HCT116 (cell line): ENCODE data around the gene CDC42BPB. TPM values are rescaled to one million over a fixed set of nuclear protein-coding genes. Genes with fewer than 3 reads are reported as not detected.

ENCODE experiments used
- ATAC-seq: fragments of 200-7000 bp; cut with Tn5 transposase; 2 replicates; pipeline ENCODE4 v1.9.1; 2020; ENCODE audit warnings: mild to moderate bottlenecking, moderate library complexity
- BruUV-seq: library from RNA; stranded (reverse); fragments of 400-500 nt; replicated peaks from 2 replicates; lab custom pipeline; 2021; lab: Mats Ljungman, UMichigan
- CTCF ChIA-PET: fragments of 300-600 bp; sonication (Branson Sonifier 250); formaldehyde crosslinking; loops from one replicate; lab custom pipeline; 2021; ENCODE audit warnings: antibody characterized with exemption; lab: Charles Lee
- POLR2A ChIA-PET: fragments of 300-600, 350-600 bp; sonication (Branson Sonifier 250); formaldehyde crosslinking; loops from one replicate; lab custom pipeline; 2021; ENCODE audit warnings: antibody characterized with exemption; lab: Charles Lee
- RAD21 ChIA-PET, 2 experiments: fragments of 300-600 bp; sonication (Branson Sonifier 250); formaldehyde crosslinking; loops; one replicate each; lab custom pipeline; 2023; ENCODE audit warnings: low total read pairs in 2 of 2; ENCODE audit not compliant: uncharacterized antibody in 2 of 2, unreplicated experiment in 2 of 2, low non-redundant PET in 1 of 2; lab: Charles Lee
- DNase-seq: peaks from one replicate; pipeline ENCODE4 v3.0.0-alpha.2; 2010; ENCODE audit warnings: low read depth, low spot score
- H2AFZ ChIP-seq: fragments of 200-600 bp; shearing (Covaris generic), sonication (generic); 2 replicates; pipeline ENCODE4 v1.6.1; 2017; ENCODE audit warnings: low read depth, mixed run types, mixed read lengths, antibody characterized with exemption, low read length; ENCODE audit not compliant: poor library complexity, severe bottlenecking
- H3K27ac ChIP-seq: 2 replicates; pipeline ENCODE4 v1.5.1; 2012; ENCODE audit warnings: low read depth, low read length
- H3K27me3 ChIP-seq: fragments of 200-600 bp; sonication (generic); 2 replicates; pipeline ENCODE4 v1.6.1; 2016; ENCODE audit warnings: mixed run types, low read length, mixed read lengths; ENCODE audit not compliant: insufficient read depth
- H3K36me3 ChIP-seq, 2 experiments: fragments of 200-500 bp in 1 of 2; fragments of 200-600 bp in 1 of 2; sonication (Bioruptor generic) in 1 of 2; sonication (generic) in 1 of 2; 2 replicates each; pipeline versions ENCODE4 v1.5.1 to v1.6.1; 2014 to 2016; ENCODE audit warnings: low read length in 2 of 2, inconsistent platforms in 1 of 2, mixed read lengths in 1 of 2, mixed run types in 1 of 2; ENCODE audit not compliant: insufficient read depth in 2 of 2, control insufficient read depth in 1 of 2
- H3K4me1 ChIP-seq, 2 experiments: fragments of 200-600 bp in 1 of 2; sonication (generic) in 1 of 2; 2 replicates each; pipeline versions ENCODE4 v1.5.1 to v1.6.1; 2012 to 2017; ENCODE audit warnings: low read length in 2 of 2, inconsistent platforms in 1 of 2, mild to moderate bottlenecking in 1 of 2, mixed read lengths in 1 of 2, mixed run types in 1 of 2, moderate library complexity in 1 of 2; ENCODE audit not compliant: insufficient read depth in 2 of 2, control insufficient read depth in 1 of 2
- H3K4me2 ChIP-seq: fragments of 200-600 bp; sonication (generic); 2 replicates; pipeline ENCODE4 v1.6.1; 2017; ENCODE audit warnings: mixed run types, low read length, mixed read lengths
- H3K4me3 ChIP-seq, 2 experiments: fragments of 200-600 bp in 1 of 2; sonication (generic) in 1 of 2; replicated peaks in 1 of 2; 2 replicates each; pipeline ENCODE4 v1.5.1; 2011 to 2016; ENCODE audit warnings: low read length in 2 of 2, control low read depth in 1 of 2, low read depth in 1 of 2, mild to moderate bottlenecking in 1 of 2, mixed read lengths in 1 of 2, mixed run types in 1 of 2
- H3K79me2 ChIP-seq: fragments of 200-600 bp; sonication (generic); 2 replicates; pipeline ENCODE4 v1.6.1; 2017; ENCODE audit warnings: mild to moderate bottlenecking, mixed run types, low read length, moderate library complexity, mixed read lengths; ENCODE audit not compliant: insufficient read depth
- H3K9ac ChIP-seq: fragments of 200-600 bp; sonication (generic); 2 replicates; pipeline ENCODE4 v1.6.1; 2016; ENCODE audit warnings: low read length, mixed read lengths
- H3K9me2 ChIP-seq: fragments of 200-600 bp; sonication (generic), shearing (Covaris generic); 2 replicates; pipeline ENCODE4 v1.6.1; 2017; ENCODE audit warnings: mixed run types, mild to moderate bottlenecking, moderate library complexity; ENCODE audit not compliant: insufficient read depth
- H3K9me3 ChIP-seq, 2 experiments: fragments of 200-500 bp in 1 of 2; fragments of 200-600 bp in 1 of 2; sonication (Bioruptor generic) in 1 of 2; sonication (generic) in 1 of 2; 2 replicates each; pipeline ENCODE4 v1.6.1; 2014 to 2017; ENCODE audit warnings: low read length in 2 of 2, mixed read lengths in 2 of 2, inconsistent platforms in 1 of 2, low read depth in 1 of 2, mild to moderate bottlenecking in 1 of 2, mixed run types in 1 of 2, moderate library complexity in 1 of 2; ENCODE audit not compliant: control insufficient read depth in 1 of 2, insufficient read depth in 1 of 2
- H4K20me1 ChIP-seq: fragments of 200-600 bp; sonication (generic), shearing (Covaris generic); 2 replicates; pipeline ENCODE4 v1.6.1; 2017; ENCODE audit warnings: mixed run types, mild to moderate bottlenecking, moderate library complexity; ENCODE audit not compliant: insufficient read depth
- CEBPB ChIP-seq: IDR thresholded peaks from 2 replicates; pipeline ENCODE4 v1.6.1; 2012; ENCODE audit warnings: low read depth
- ELF1 ChIP-seq: IDR thresholded peaks from 2 replicates; pipeline ENCODE4 v1.6.1; 2012; ENCODE audit warnings: low read depth, borderline replicate concordance
- EZH2 ChIP-seq: fragments of 200-600 bp; sonication (generic); IDR thresholded peaks from 2 replicates; pipeline ENCODE4 v1.6.1; 2017; ENCODE audit warnings: antibody characterized with exemption, mixed run types
- EZH2phosphoT487 ChIP-seq: fragments of 200-600 bp; IDR thresholded peaks from 2 replicates; pipeline ENCODE4 v1.6.1; 2018; ENCODE audit warnings: antibody characterized with exemption, borderline replicate concordance
- FOSL1 ChIP-seq: IDR thresholded peaks from 2 replicates; pipeline ENCODE4 v1.6.1; 2012; ENCODE audit warnings: low read depth
- JUND ChIP-seq: IDR thresholded peaks from 2 replicates; pipeline ENCODE4 v1.6.1; 2012
- POLR2AphosphoS5 ChIP-seq: IDR thresholded peaks from 2 replicates; pipeline ENCODE4 v1.6.1; 2011; ENCODE audit warnings: mild to moderate bottlenecking, low read depth, low read length, moderate library complexity
- RAD21 ChIP-seq: IDR thresholded peaks from 2 replicates; pipeline ENCODE4 v1.6.1; 2012; ENCODE audit warnings: low read depth, mild to moderate bottlenecking
- SIN3A ChIP-seq: IDR thresholded peaks from 2 replicates; pipeline ENCODE4 v1.6.1; 2012; ENCODE audit warnings: low read depth
- SRF ChIP-seq: IDR thresholded peaks from 2 replicates; pipeline ENCODE4 v1.6.1; 2012; ENCODE audit warnings: low read depth
- ZNF274 ChIP-seq: fragments of 200-500 bp; sonication (Bioruptor generic); IDR thresholded peaks from 2 replicates; pipeline ENCODE4 v1.6.1; 2014; ENCODE audit warnings: mild to moderate bottlenecking, low read depth, low read length, inconsistent platforms
- intact Hi-C: fragments of 100-400 bp; cut with micrococcal nuclease; formaldehyde crosslinking; loops from 2 replicates; pipeline ENCODE4 v1.10.0; 2022
- total RNA-seq: library from RNA; stranded (reverse); gene quantifications from one replicate; pipeline ENCODE4 v1.2.1, GENCODE V29; 2021; ENCODE audit not compliant: unreplicated experiment
- TF ChIP-seq, protein P1 (sequence below): IDR thresholded peaks from 2 replicates; pipeline ENCODE4 v1.6.1; 2012
- TF ChIP-seq, protein P2 (sequence below): IDR thresholded peaks from 2 replicates; pipeline ENCODE4 v1.6.1; 2011; ENCODE audit warnings: mild to moderate bottlenecking, low read length, moderate library complexity; ENCODE audit not compliant: insufficient replicate concordance; ENCODE audit errors: extremely low read depth
- TF ChIP-seq, protein P3 (sequence below): IDR thresholded peaks from 2 replicates; pipeline ENCODE4 v1.6.1; 2012; ENCODE audit warnings: low read depth

CDC42BPB gene
- total RNA-seq, 1 experiment from 2014 or later = 85.6 TPM

DNA sequence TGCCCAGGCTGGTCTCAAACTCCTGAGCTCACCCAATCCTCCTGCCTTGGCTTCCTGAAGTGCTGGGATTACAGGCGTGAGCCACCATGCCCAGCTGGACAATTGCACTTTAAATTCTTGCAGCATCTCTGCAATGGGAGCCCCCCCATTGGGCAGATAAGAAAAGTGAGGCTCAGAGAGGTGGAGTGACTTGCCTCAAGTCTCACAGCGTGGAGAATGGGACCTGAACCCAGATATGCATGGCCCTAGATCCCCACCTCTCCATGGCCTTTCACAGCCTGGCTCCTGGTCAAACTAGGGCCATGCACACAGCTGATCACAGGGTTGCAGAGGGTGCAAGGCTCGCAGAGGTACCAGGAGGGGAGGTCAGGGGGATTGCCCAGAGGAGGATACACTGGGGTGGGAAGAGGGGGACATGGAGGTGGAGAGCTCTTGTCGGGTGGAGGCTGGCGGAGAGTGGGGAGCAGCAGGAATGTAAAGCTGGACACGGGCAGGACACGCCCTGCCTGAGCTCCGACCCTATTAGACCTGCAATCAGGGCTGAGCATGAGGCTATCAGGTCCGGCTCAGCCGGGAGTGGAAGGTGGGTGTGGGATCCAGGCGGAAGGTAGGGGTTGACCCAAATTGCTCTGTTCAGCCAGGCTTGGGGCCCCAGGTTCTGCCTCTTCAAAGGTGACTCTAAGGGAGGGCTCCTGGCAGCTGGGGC, 44.1 kb upstream of the CDC42BPB start:
- H3K27ac ChIP-seq = no peak overlapping the region
- H3K9me2 ChIP-seq = no peaks in the 10 kb centered on the region
- TF ChIP-seq, protein P1, sequence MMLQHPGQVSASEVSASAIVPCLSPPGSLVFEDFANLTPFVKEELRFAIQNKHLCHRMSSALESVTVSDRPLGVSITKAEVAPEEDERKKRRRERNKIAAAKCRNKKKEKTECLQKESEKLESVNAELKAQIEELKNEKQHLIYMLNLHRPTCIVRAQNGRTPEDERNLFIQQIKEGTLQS = no peak
- no peak for TF ChIP-seq POLR2AphosphoS5
- TF ChIP-seq FOSL1 = no peak
- no peak for TF ChIP-seq EZH2
- TF ChIP-seq EZH2phosphoT487 = no peak
- TF ChIP-seq ELF1 = no peak
- TF ChIP-seq RAD21 = no peak
- TF ChIP-seq, all 23 proteins: peak for 0
- H4K20me1 ChIP-seq = no peaks in the 10 kb centered on the region
- BruUV-seq = no TSS peak
- peaks cover 14 to 27% of the 10 kb centered on the region in 2 experiments; a peak in 3 of 4 replicates for H3K4me1 ChIP-seq
- H3K9me3 ChIP-seq = no peaks in the 10 kb centered on the region
- H2AFZ ChIP-seq = no peak overlapping the region
- no peak overlapping the region for H3K9ac ChIP-seq
- no peaks in the 10 kb centered on the region for H3K36me3 ChIP-seq
- RAD21 ChIA-PET = no interaction called here
- no peak for ATAC-seq
- intact Hi-C loops = no loop called here
- POLR2A ChIA-PET = no interaction called here
- H3K27me3 ChIP-seq = no peaks in the 10 kb centered on the region
- no peak overlapping the region for H3K4me3 ChIP-seq
- CTCF ChIA-PET = no interaction called here
- DNase-seq = no peak
- no peak overlapping the region for H3K4me2 ChIP-seq
- no peaks in the 10 kb centered on the region for H3K79me2 ChIP-seq

DNA sequence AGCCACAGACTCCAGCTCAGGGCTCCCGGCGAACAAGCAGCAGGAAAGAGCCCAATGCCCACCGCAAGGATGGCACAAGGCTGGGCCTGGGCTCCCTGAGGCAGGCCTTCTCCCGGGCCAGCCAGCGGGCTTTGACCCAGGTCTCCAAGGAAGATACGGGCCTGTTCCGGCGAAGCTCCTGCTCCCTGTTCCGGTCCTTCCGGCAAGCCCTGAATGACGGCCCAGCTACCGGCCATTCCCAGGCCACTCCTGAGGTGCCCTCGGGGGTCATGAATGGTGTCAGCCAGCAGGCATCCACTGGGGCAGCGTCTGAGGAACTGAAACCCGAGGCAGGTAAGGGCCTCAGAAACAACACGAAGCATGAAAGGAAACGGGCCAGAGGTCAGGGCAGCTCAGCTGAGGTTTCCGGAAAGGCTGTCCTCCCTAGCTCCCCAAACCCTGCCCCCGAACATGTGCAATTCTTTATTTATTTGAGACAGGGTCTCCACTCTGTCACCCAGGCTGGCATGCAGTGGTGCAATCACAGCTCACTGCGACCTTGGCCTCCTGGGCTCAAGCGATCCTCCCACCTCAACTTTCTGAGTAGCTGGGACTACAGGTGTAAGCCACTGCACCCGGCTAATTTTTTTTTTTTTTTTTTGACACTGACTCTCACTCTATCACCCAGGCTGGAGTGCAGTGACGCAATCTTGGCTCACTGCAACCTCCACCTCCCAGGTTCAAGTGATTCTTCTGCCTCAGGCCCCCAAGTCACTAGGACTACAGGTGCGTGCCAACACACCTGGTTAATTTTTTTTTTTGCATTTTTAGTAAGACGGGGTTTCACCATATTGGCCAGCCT, 43.2 kb upstream of the CDC42BPB start:
- CTCF ChIA-PET = no interaction called here
- H3K27ac ChIP-seq = no peak overlapping the region
- intact Hi-C loops = no loop called here
- H3K79me2 ChIP-seq = no peaks in the 10 kb centered on the region
- BruUV-seq = no TSS peak
- no peaks in the 10 kb centered on the region for H3K9me3 ChIP-seq
- no peaks in the 10 kb centered on the region for H3K27me3 ChIP-seq
- H3K4me3 ChIP-seq = no peak overlapping the region
- no peaks in the 10 kb centered on the region for H4K20me1 ChIP-seq
- peaks cover 10 to 21% of the 10 kb centered on the region in 2 experiments; a peak in 3 of 4 replicates for H3K4me1 ChIP-seq
- no peak overlapping the region for H3K4me2 ChIP-seq
- no peaks in the 10 kb centered on the region for H3K36me3 ChIP-seq
- no peak overlapping the region for H2AFZ ChIP-seq
- ATAC-seq (no peak), DNase-seq (no peak)
- H3K9ac ChIP-seq = no peak overlapping the region
- POLR2A ChIA-PET = no interaction called here
- no peaks in the 10 kb centered on the region for H3K9me2 ChIP-seq
- RAD21 ChIA-PET = no interaction called here
- TF ChIP-seq JUND = no peak
- no peak for TF ChIP-seq SIN3A
- TF ChIP-seq, protein P2, sequence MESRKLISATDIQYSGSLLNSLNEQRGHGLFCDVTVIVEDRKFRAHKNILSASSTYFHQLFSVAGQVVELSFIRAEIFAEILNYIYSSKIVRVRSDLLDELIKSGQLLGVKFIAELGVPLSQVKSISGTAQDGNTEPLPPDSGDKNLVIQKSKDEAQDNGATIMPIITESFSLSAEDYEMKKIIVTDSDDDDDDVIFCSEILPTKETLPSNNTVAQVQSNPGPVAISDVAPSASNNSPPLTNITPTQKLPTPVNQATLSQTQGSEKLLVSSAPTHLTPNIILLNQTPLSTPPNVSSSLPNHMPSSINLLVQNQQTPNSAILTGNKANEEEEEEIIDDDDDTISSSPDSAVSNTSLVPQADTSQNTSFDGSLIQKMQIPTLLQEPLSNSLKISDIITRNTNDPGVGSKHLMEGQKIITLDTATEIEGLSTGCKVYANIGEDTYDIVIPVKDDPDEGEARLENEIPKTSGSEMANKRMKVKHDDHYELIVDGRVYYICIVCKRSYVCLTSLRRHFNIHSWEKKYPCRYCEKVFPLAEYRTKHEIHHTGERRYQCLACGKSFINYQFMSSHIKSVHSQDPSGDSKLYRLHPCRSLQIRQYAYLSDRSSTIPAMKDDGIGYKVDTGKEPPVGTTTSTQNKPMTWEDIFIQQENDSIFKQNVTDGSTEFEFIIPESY = no peak
- no peak for TF ChIP-seq ZNF274
- TF ChIP-seq SRF = no peak
- no peak for TF ChIP-seq CEBPB
- TF ChIP-seq, protein P3, sequence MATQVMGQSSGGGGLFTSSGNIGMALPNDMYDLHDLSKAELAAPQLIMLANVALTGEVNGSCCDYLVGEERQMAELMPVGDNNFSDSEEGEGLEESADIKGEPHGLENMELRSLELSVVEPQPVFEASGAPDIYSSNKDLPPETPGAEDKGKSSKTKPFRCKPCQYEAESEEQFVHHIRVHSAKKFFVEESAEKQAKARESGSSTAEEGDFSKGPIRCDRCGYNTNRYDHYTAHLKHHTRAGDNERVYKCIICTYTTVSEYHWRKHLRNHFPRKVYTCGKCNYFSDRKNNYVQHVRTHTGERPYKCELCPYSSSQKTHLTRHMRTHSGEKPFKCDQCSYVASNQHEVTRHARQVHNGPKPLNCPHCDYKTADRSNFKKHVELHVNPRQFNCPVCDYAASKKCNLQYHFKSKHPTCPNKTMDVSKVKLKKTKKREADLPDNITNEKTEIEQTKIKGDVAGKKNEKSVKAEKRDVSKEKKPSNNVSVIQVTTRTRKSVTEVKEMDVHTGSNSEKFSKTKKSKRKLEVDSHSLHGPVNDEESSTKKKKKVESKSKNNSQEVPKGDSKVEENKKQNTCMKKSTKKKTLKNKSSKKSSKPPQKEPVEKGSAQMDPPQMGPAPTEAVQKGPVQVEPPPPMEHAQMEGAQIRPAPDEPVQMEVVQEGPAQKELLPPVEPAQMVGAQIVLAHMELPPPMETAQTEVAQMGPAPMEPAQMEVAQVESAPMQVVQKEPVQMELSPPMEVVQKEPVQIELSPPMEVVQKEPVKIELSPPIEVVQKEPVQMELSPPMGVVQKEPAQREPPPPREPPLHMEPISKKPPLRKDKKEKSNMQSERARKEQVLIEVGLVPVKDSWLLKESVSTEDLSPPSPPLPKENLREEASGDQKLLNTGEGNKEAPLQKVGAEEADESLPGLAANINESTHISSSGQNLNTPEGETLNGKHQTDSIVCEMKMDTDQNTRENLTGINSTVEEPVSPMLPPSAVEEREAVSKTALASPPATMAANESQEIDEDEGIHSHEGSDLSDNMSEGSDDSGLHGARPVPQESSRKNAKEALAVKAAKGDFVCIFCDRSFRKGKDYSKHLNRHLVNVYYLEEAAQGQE = no peak
